Left ventricle myocardium superior (tissue), 1 donor: ENCODE results near the gene KDSR. TPM values are rescaled to one million over a fixed set of nuclear protein-coding genes. Genes with fewer than 3 reads are reported as not detected.

Source experiments
- ATAC-seq: fragments of 200-7000 bp; cut with Tn5 transposase; one replicate; pipeline ENCODE4 v1.9.1; 2020; ENCODE audit warnings: mild to moderate bottlenecking, moderate library complexity
- DNase-seq: peaks from one replicate; pipeline ENCODE4 v3.0.0-alpha.2; 2020
- intact Hi-C: fragments of 100-400 bp; cut with micrococcal nuclease; formaldehyde crosslinking; loops from one replicate; pipeline ENCODE4 v1.11.0; 2022
- total RNA-seq: library from RNA; stranded (reverse); fragmentation: NEBNext Ultra II Directional; extraction: Animal tissue kit (Norgen Biotek cat#: 25700); gene quantifications from one replicate; pipeline ENCODE4 v1.2.1, GENCODE V29; 2021
- donor health status: DM: no; HTN: yes; CAD: no; lungs with severe emphysema.

Gene KDSR
- total RNA-seq, 1 donor from 2014 or later: 32.9 TPM

DNA sequence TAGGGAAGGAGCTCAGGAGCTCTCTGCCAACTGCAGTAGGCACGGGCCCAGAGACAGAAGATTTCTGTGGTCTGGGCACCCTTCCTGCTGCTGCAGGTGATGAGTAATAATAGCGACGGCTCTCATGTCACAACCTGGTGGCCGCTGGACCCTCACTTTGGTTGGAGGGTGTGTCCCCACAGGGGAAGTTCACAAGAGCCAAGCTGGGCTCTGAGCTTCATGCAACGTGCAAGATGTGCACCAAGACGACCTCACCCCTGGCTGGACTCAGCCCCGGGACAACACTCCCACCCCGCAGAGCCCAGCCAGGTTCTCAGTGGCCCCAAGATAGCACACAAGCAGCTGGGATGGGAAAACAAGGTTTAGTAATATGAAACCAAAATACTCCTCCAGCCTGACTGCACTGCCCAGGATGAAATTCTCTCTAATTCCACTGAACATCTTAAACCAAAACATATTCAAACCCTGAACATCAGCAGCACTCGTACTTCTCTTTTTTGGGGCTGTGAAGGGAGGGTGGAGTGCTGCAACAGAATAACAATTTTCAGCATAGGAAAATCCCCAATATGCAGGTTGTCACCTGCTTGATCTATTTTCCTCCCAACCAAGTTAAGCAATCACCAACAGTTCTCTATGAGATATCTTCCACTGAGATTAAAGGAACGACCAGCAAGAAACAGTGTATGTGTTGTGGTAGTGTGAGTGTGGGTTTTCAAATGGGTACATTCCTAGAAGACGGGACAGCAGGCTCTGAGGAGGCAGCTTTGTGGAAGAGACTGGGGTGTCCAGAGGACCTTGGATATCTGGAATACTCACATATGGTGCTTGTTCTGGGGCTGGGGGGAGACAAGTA is 73.9 kb downstream of the KDSR start:
- no peak for ATAC-seq
- DNase-seq: no peak
- intact Hi-C loops: no loop called here

DNA sequence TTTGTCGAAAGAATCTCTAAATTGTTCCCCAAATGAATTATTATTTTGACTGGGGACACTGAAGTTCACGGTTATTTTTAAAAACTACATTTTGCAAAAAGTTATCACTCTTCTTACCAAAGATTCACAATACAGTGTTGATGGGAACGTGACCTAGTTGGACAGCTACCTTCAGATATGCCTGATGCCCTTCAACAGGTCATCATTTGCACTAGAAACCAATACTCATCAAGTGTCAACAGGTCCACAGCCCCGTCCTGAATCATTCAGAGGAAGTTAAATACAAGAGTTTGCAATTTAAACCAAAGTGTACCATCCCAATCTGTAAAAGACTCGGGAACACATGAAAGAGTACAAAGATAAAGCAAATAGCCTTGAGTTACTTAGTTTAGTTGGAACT is 75.7 kb downstream of the KDSR start:
- ATAC-seq: peak; percentile 36
- DNase-seq: no peak
- intact Hi-C loops: no loop called here

DNA sequence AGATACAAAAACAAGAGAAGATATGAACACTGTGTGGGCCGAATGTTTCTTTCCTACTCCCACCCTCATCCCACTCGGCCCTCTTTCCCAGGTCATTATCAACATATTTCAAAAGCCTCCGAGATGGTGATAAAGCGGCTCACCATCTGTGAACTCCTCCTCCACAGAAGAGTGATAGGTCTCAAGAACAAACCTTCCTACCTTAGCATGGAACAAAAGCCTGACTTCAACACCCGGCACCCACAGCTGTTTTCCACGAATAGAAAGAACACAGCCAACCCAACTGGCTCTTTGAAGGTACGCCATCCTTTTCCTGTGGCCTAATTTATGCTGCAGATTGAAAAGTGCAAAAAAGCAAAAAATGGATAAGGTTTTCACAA is 76.2 kb downstream of the KDSR start:
- DNase-seq (no peak), ATAC-seq (no peak)
- intact Hi-C loops: no loop called here

DNA sequence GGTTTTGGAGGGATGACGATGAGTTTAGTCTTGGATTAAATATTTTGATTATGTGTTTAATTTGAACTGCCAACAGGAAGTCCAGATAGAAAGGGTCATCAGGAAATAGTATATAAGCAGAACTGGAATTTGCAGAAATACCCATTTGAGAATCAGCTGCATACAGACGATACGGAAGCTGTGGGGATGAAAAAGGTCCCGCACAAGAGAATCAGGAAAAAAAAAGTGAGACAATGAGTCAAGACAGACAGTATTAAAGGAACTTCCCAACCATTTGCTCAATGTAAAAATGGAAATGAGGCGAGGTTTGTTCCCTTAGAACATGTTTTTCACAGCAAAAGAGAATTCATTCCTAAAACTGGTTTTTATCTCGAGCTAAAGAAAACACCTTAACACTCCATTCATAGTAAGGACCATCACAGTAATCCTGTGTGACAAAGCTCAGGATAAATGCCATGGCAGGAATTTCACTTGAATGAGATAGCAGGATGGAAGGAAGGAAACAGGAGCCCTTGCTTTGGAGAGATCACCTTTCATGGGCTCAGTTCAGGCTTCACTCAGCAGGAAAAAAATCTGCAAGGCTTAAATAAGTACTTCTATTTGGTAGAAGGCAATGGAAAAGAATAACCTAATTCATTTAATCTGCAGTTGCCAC is 76.7 kb downstream of the KDSR start:
- ATAC-seq (no peak), DNase-seq (no peak)
- intact Hi-C loops: no loop called here

DNA sequence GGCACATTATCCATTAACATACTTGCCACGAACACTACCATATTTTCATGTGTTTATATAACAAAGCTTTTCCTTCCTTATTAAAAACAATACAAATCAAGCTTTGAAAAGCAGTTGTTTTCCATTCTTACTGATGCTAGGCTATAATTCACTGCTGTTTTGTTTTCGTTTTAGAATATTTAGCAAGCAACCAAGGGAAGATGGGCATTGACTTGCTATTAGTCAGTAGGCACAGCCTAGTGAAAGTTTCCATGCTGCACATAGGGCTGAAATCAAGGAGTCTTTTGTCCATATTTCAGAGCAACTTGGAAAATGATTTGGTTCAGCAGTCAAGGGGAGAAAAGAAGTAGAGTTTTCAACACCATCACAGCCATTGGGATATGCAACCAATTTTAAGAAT is 78.7 kb downstream of the KDSR start:
- DNase-seq (no peak), ATAC-seq (no peak)
- intact Hi-C loops: no loop called here

DNA sequence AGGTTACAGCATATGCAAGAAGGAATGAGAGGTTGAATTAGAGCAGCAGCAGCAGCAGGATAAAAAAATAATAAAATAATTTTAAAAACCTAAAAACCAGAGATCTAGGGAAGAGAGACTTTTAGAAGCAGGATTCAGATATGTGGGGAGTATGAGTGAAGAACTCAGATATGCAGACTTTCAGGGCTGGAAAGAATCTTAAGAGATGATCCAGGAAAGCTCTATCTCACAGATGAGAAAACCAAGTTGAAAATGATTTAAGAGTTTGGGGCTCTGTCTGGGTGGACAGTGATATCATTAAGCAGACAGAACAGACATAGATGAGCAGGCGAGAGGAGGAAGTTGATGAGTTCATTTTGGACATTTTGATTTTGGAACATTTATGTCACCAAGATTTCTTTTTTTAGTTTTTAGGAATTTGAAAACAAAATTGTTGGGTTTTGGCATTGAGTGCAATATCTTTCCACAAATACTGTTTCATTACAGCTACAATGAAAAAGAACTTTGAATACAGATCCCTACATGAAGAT is 79.2 kb downstream of the KDSR start:
- ATAC-seq (no peak), DNase-seq (no peak)
- intact Hi-C loops: no loop called here

DNA sequence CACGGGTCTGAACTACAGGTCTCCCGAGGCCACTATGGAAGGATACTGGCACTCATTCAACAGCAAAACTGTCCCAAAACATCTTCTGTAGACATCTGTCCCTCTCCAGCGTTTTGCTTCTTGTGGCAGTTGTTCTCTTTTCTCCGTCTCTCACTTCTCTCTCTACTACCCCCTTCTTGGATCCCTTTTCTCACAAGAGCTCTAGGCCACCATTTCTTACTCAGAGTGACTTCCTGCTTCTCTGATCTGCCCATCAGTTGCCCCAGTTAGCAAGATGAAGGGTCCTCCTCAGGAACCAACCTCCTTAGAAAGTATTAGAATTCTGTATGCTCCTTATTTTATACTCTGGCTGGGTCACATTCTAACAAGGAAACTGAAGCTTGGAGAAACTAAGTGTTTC is 80.1 kb downstream of the KDSR start:
- ATAC-seq (no peak), DNase-seq (no peak)
- intact Hi-C loops: no loop called here

DNA sequence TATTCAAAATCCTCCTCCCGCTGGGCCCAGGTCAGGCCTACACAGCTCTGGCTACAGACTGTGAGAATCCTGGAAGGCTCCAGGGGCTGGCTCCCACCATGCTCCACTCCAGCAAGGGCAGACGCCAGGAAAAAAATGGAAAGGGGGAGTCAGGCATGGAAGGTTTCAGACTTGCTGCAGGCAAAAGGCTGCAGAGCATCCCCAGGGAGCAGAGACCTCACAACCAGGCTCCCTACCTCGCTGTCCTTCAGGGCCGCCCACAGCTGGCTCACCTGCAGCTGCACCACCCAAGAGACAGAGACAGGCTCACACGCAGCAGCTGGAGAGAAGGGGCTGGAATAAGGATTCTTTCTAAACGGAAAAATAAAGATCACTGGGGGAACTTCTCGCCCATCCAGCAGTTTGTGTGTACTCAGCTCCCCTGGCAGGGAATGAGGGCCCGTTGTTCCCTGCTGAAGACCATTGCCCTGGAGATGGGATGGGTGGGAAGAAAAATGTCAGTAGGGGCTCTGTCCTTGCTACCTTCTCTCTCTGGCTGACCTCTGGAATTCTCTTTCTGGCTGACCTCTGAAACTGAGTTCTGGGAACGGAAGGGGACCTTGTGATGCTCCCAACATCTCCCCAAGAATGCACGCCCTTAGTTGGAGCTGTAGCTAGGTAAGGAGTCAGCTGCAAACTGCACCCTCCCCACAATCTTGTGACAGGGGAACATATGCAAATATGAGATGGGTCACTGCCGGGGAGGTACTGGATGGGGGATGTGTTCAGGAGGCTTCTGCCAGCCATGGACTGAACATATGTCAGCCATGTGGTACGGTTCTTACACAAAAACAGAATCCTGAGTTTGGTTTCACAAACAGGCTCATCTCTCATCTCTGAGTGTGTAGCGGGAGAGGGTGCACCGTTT is 81.9 kb downstream of the KDSR start:
- no peak for ATAC-seq
- no peak for DNase-seq
- intact Hi-C loops: no loop called here

DNA sequence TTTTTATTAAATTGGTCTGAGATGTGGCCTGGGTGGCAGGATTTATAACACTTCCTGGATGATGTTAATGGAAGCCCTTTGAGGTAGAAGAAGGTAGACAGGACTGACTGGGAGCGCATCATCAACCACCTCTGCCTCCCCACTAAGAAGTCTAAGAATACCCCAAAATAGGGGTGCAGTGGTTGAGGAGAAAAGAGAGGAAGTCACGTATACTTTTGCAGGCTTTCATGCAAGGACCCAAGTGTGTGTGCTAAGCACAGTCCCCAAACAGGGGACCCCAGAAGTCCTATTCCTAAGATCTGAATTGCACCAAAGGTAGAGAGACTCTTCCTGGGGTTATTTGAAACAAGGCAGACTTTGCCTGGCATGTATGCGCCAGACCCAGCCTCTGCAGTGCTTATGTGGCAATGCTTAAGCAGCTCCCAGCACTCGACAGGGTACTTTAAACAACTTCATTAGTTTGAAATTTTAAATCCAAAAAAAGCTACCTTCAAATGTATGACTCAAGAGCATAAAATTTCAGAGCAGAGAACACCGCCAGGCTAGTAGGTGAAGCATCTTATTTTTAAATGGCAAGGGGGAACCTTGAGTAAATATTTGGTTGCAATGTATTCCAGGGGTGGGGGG is 82.7 kb downstream of the KDSR start:
- DNase-seq (no peak), ATAC-seq (no peak)
- intact Hi-C loops: no loop called here

DNA sequence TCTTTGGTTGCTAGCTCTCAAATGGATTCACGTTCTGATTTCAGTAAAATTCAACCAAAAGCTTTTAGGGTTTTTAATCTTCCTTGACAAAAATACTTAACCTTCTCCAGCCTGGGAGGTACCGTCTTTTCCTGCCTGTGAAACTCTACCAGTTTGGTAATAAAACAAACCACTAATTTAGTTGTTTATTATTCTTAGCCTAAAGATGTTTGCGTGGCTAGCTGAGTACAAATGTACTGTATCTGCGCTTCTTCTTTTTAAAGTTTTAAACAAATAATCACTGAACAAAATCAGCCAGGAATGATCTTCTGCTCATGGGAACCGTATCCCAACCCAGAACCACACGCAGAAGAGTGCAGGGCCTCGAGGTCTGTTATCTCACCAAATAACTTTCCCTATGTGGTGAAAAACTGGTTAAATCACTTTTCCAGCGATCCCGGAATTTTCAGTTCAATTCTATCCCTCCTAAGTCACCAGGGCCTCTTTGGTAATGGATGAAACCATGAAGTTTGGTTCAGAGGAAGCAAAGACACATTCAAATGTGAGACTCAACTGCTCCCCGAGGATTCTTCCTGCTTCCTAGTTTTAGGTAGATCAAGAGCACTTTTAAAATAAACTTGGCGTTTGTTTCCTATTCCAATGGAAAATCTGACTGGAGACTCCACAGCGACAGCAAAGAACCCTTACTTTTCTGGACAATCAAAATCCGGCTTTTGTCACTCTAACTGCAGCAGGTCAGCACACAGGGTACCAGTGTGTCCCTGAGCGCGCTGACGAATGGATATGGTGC is 83.5 kb downstream of the KDSR start:
- no peak for ATAC-seq
- no peak for DNase-seq
- intact Hi-C loops: no loop called here

DNA sequence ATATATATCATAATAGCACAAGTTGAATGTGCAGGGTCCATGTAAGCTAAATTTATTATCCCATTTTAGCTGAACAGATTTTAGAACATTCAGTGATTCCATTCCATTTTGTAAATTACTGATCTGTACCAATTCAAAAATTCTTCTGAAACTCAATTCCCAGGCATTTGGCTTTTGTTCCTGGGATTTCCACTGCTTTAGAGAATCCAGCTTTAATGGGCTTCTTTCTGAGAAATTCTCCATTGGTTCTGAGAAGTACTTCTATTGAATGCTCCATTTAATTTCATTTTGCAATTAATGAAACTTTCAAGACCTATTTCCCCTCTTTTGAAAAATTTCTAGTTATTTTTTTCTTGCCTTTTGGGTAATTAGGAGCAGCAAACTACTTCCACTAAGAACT is 84.2 kb downstream of the KDSR start:
- ATAC-seq: no peak
- no peak for DNase-seq
- intact Hi-C loops: no loop called here

Other genes starting within 250 kb of the KDSR start
- 7.7 TPM for gene BCL2, start 47.4 kb downstream of the KDSR start, total RNA-seq
- 20.6 TPM for gene VPS4B, start 55.3 kb upstream of the KDSR start, total RNA-seq
- not detected for gene SERPINB5, start 109.8 kb upstream of the KDSR start, total RNA-seq
- not detected for gene SERPINB12, start 175.2 kb upstream of the KDSR start, total RNA-seq
- gene SERPINB13, start 220.1 kb upstream of the KDSR start, total RNA-seq: not detected